ENCODE measurements around the gene DDX41.

Gene DDX41

GRCh38 chr5:177483042-177483441 is 33.7 kb downstream of the DDX41 start:
- no peak for DNase-seq

DNA sequence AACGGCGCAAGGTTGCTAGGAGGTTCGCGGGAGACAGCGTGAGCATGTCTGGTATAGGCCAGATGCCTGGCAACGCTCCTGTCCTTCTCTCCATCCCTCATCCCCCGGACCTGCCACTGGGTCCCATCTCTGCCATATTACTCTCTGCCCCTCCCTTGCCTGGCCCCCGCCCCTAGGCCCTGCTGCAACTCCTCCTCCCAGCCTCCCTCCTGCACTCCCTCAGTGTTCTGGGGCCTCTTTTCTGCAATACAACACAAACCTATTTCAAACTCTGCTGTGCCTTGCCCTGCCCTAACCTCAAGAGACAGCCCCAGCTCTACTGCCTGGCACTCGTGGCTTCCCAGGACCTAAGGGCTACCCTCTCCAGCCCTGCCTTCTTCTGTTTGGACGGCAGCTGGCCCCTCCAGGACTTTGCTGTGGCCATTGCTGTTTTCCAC is 34.4 kb downstream of the DDX41 start:
- no peak for DNase-seq

GRCh38 chr5:177479774-177480173 is 37.0 kb downstream of the DDX41 start:
- DNase-seq: no peak

GRCh38 chr5:177478711-177479646 is 37.8 kb downstream of the DDX41 start:
- peak; percentile 36 for DNase-seq

DNA sequence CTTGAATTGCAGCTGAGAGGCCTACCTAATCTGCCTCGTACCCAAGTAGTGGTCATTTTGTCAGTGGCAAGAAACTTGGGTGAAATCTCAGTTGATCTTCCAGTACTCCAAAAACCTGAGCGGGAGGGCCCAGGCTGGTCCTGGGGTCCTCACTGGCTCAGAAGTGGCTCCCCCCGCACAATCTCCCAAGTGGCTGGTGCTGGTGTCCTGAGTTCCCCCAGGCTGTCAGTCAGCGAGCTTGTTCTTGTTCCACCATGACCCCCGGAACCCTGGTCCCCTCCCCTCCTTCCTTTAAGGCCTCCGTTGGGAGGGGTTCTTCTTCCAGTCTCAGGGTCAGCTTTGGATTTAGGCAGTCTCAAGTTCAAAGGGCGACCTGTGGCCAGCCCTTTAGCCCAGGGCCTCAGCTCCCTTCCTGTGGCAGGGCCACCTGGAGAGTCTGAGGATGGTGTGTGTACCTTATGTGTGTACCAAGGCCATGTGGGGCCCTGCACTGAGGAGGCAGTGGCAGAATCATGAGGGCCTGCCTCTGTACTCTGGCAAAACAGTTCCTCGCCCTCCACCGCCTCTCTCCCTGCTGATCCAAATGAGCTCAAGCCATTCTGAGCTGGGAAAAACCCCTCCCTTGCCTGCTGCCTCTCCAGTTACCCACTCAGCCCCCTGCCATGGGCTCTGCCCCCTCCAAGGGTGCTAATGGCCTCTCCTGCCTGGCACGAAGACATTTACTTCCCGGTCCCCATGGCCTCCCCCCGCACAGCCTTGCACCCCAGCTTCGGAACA is 38.9 kb downstream of the DDX41 start:
- DNase-seq: no peak

DNA sequence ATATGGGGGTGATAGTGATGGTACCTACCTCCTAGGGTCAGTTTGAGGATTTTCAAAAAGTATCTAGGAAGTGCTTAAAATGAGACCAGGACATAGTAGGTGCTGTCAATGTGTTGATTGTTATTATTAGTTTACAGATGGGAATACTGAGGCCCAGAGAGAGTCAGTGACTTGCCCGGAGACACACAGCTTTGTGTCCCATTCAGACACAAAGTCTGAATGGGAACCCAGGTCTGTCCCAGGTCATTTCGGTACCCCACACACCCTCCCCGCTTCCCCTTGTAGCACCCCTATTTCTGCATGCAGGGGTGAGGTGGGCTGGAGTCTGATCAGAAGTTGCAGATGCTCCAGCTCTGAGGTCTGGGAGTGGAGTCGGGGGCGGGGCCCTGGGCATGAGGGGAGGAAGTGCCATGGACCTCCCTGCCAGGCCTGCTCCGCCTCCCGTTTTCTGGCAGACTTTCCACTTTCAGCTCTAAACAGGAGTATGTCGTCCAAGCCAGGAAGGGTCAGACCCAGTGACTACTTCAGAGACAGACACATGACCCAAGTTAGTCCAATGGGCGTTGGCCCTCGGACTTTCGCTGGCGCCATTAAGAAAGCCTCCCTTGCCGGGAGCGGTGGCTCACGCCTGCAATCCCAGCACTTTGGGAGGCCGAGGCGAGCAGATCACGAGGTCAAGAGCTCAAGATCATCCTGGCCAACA is 40.1 kb downstream of the DDX41 start:
- no peak for DNase-seq

DNA sequence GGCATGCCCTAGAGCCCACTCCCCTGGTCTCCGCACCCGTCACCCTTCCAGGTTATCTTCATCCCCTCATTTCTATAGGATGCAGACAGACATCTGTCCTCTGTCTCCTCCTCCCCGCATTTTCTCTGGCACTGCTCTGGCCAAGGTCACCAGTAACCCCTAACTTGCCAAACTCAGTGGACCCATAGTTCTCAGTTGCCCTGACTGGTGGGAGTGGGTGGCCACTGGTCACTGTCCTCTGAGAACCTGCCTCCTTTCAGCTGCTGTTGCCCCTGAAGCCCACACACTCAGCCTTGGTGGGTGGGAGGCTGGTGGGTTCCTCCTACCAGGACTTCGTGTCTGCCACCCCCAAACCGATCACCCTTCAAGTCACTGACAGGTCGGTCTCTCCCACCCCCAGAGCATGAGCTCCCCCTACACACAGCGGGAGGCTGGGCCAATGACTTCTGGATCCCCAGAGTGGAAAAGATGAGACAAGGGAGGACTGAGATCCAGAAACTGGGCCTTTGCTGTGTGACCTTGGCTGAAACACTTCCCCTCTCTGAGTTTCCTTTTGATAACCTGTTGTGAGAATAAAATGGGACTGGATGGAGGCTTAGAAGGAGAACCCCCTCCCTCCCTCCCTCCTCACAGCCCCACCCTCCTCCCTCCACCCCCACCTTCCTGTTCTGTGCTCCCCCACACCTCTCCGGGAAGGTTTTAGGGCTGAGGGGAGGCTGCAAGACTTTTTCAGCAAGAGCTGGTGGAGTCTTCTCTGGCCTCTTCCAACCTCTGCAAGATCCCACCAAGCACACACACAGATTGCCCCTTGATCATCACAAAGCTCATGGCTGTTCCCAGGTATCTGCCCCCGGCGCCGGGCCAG is 41.0 kb downstream of the DDX41 start:
- DNase-seq: no peak

DNA sequence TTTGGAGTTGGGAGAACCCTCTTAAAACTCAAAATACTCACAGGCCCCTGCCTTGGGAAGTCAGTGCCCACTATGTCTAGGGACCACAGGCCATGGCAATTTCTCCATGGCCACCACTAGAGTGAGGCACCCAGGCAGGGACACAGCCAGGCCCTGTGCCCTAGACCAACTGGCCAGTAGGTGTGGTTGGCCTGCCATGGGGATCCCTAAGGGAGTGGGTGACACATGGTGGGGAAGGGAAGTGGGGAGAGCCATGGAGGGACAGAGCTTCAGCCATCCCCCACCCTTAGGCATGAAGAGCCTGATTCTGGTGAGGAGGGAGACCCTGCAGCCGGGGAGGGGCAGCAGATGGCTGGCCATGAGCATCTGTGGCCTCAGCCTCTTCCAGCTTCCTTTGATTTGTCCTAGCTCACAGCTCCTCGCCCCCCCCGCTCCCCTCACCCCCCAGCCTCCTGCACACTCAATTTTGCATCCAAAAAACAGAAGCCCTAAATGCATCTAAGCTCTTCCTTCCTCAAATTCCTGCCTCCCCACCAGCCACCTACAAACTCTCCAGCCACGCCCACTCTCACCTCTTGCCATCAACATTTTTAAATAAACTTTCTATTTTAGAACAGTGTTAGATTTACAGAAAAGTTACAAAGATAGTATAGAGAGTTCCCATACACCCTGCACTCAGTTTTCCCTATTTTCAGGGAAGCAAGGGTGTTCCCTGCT is 41.8 kb downstream of the DDX41 start:
- no peak for DNase-seq

DNA sequence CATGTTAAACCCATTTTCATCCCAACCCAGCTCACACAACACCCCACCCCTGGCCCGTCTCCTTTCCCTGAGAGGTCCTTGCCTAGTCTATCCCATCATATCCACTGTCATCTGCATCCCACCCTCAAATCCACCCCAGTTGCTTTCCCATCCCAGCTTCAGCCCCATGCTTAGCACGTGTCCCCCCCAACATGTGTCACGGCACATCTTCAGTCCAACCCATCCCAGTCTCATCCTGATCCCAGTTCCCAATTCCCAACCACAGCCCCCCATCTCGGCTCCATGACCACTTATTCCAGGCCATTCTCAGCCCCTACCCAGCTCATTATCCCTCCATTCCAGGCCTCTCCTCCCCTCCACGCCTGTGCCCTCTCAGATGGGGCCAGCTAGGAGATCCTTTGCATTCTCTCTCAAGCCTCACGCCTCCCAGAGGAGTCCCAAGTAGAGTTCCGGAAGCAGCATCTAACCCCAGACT is 42.7 kb downstream of the DDX41 start:
- no peak for DNase-seq

- DNase-seq: no peak
Measured at GRCh38 chr5:177473443-177474001, 43.2 kb downstream of the DDX41 start, which contains the start of gene DBN1. Gene DBN1 (minus strand): TSS chr5:177473634. CDS start chr5:177473521, 113 bp downstream.

DNA sequence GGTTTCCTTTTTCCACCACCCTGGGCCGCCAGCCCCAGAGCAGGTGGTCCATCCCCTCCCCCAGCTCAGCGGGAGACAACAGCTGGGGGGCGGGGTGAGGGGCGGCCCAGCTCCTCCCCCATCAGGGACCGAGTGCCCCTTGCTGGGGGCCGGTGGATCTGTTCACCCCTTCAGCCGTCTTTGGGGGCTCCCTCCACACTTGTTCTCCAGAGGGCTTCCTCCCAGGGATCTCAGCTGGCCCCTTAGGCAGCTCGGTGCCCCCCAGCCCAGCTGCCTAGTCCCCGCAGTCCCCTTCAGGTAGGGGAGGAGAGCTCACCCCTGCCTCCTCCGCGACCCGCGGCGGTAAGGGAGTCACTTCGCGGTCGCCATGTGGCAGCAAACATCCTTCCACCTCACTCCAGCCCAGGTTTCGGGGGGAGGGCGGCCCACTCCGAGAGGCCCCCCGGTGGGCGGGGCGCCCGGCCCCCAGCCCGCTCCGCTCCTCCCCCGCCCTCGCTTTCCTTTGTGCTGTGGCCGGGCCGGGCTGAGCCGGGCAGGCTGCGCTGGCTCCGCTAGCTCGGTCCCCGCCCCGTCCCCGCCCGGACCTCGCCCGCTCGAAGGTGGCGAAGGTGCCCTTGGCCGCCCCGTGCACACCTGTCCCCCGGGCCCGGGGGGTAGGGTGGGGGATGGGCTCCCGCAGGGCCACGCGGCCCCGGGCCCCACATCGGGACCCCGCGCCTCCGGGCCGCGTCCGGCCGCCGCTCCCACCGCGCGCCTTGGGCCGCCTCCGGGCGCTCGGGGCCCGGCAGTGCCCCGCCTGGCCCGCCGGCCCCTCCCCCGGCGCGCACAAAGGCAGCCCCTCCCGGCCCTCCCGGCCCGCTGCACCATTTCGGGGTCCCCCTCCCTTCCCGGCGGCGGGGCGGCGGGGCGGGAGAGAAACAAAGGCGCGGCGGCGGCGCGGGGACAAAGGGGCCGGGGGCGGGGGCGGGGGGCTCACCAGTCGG is 44.0 kb downstream of the DDX41 start:
- DNase-seq: no peak

- no peak for DNase-seq
Measured at GRCh38 chr5:177471610-177472356, 45.0 kb downstream of the DDX41 start.

- no peak for DNase-seq
Measured at GRCh38 chr5:177470759-177471536, 45.8 kb downstream of the DDX41 start.

DNA sequence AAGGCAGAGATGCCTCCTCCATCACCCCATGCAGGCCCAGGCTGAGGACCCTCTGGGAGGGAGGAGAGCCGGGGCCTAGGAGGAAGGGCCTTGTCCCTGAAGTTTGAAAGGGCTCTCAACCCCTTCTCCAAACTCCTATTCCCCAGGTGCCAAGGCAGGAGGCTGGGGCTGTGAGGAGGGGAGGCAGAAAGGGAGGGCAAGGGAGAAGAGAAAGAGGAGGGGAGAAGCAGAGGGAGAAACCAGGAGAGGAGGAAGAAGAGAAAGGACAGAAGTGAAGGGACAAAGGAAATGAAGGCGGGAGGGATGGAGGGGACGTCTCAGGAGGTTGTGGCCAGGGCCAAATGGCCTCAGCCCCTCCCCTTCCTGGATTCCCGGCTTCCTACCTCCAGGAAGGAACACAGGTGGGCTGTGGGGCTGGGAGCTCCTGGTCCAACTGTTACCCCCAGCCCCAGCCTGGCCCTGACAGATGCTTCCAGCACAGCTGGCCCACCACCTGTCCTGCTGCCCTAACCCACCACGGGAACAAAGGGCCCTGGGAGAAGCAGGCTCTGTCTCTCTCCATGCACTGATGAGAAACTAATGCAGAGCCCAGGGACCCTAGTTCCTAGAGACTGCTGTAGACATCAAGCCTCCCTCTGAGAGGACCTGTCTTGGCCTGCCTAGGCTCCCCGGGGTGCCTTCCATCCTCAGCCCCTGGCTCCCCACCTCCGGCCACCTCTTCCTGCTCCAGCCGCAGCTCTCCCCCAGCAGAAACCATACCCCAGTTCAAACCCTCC is 46.8 kb downstream of the DDX41 start:
- DNase-seq: no peak

GRCh38 chr5:177468685-177469628 is 47.8 kb downstream of the DDX41 start:
- no peak for DNase-seq

DNA sequence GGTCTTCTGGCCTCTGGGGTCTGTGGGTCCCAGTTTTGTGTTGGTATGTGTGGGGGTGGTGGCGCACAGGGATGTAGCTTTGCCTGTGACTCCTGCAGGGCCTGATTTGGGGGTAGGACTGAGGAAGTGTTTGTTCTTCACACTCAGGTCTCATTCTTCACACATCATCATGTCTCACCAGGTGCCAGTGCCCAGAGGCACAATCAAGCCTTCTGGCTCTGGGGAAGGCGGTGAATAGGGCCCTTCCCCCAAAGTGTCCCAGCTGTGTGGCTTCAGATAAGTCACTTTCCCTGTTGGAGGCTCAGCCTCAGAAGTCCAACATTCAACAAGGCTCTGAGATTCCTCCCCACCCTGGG is 48.5 kb downstream of the DDX41 start:
- DNase-seq: no peak

Data from KG1 (cell line).